Colonic mucosa (tissue), 4 donors: ENCODE measurements around the gene RNLS. TPM values are rescaled to one million over a fixed set of nuclear protein-coding genes. Genes with fewer than 3 reads are reported as not detected.

ENCODE experiments used
- DNase-seq: peaks from one replicate; pipeline ENCODE4 v3.0.0-alpha.2; 2020
- H3K27ac ChIP-seq: fragments of 200-600 bp; one replicate; pipeline ENCODE4 v1.8.0; 2021
- H3K27me3 ChIP-seq: fragments of 200-600 bp; one replicate; pipeline ENCODE4 v1.8.0; 2021
- H3K36me3 ChIP-seq: fragments of 200-600 bp; one replicate; pipeline ENCODE4 v1.8.0; 2021
- H3K4me1 ChIP-seq: fragments of 200-600 bp; one replicate; pipeline ENCODE4 v1.8.0; 2021; ENCODE audit warnings: mild to moderate bottlenecking
- H3K4me3 ChIP-seq: fragments of 200-600 bp; one replicate; pipeline ENCODE4 v1.8.0; 2021
- H3K9ac ChIP-seq, 2 donors: one replicate each; pipeline ENCODE4 v1.7.0; 2013; ENCODE audit warnings: control low read depth in 2 of 2, low read depth in 2 of 2, low read length in 2 of 2
- H3K9me3 ChIP-seq: fragments of 200-600 bp; one replicate; pipeline ENCODE4 v1.8.0; 2021
- intact Hi-C: fragments of 100-400 bp; cut with DNase I; formaldehyde crosslinking; loops from one replicate; pipeline ENCODE4 v1.14.1; 2022
- total RNA-seq, 2 donors: library from RNA; stranded (reverse); fragmentation: NEBNext Ultra II Directional in 1 of 2; extraction: Animal tissue kit (Norgen Biotek cat#: 25700) in 1 of 2; gene quantifications; one replicate each; pipeline ENCODE4 v1.2.1, GENCODE V29; 2021
- TF ChIP-seq, protein P1 (sequence below): fragments of 200-600 bp; IDR thresholded peaks from one replicate; pipeline ENCODE4 v1.8.0; 2022; ENCODE audit warnings: antibody characterized with exemption, mild to moderate bottlenecking
- donor health status: healthy.
- donor health status: DM: no; HTN: no; CAD: no.
- donor health status: DM: no; HTN: no; CAD: no.

The RNLS gene
- total RNA-seq, 2 donors from 2014 or later = 13.0 to 19.1 TPM

DNA sequence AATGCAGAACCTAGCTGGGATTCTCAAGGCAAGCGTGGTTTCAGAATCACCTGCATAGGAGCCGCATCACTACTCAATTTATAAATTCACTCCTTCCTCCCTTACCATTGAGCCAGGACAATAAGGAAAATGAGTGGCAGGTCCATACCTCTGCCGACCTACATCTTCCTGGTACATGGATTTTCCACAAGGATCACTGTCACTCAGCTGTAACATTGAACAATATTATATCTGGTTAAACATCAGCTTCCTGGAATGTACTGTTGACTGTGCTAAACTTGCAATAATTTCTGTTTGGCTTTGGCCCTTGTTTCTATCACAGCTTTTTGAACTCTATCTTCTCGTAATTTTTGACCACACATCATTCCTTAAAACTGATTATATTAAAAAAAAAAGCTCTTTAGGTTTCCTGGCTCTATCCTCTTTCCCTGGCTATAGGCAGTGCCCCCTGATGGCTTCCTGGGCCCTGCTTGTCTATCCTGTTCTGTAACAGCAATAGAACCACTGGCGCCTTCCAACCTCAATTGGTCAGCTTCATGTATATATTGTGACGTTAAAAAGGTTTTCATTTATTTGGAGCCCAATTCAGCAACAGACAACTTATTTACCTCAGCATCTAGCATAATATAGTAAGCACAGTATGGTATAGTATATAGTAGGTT lies 59.2 kb downstream of the RNLS start:
- DNase-seq = no peak
- H3K9me3 ChIP-seq = no peaks in the 10 kb centered on the region
- no peak overlapping the region for H3K9ac ChIP-seq
- no peak overlapping the region for H3K27ac ChIP-seq
- H3K36me3 ChIP-seq = no peaks in the 10 kb centered on the region
- TF ChIP-seq, protein P1, sequence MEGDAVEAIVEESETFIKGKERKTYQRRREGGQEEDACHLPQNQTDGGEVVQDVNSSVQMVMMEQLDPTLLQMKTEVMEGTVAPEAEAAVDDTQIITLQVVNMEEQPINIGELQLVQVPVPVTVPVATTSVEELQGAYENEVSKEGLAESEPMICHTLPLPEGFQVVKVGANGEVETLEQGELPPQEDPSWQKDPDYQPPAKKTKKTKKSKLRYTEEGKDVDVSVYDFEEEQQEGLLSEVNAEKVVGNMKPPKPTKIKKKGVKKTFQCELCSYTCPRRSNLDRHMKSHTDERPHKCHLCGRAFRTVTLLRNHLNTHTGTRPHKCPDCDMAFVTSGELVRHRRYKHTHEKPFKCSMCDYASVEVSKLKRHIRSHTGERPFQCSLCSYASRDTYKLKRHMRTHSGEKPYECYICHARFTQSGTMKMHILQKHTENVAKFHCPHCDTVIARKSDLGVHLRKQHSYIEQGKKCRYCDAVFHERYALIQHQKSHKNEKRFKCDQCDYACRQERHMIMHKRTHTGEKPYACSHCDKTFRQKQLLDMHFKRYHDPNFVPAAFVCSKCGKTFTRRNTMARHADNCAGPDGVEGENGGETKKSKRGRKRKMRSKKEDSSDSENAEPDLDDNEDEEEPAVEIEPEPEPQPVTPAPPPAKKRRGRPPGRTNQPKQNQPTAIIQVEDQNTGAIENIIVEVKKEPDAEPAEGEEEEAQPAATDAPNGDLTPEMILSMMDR = no peak
- no peaks in the 10 kb centered on the region for H3K4me1 ChIP-seq
- intact Hi-C loops = no loop called here
- no peaks in the 10 kb centered on the region for H3K27me3 ChIP-seq
- no peak overlapping the region for H3K4me3 ChIP-seq

DNA sequence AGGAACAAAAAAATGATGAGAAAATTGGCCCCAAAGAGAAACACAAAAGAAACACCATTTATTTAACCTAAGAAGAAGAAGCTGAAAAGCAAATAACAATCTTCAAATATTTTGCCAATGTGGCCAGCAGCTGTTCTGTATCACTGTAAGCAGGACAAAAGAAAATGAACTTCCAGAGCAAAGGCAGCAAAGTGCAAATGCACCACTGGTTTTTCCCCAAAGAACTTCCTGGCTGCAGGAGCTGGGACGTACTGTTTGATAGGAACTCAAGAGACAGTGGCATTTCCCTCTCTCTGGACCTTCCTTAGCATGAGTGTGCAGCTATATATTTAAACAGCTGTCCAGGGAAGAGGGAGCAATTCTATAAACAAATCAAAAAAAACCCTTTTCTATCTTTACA lies 60.4 kb downstream of the RNLS start:
- DNase-seq = no peak
- Histone ChIP-seq H3K9me3 (no peaks in the 10 kb centered on the region), H3K4me1 (no peaks in the 10 kb centered on the region), H3K36me3 (no peaks in the 10 kb centered on the region), H3K9ac (no peak overlapping the region), H3K27ac (no peak overlapping the region), H3K4me3 (no peak overlapping the region), H3K27me3 (no peaks in the 10 kb centered on the region)
- intact Hi-C loops = no loop called here
- TF ChIP-seq, protein P1 = no peak

DNA sequence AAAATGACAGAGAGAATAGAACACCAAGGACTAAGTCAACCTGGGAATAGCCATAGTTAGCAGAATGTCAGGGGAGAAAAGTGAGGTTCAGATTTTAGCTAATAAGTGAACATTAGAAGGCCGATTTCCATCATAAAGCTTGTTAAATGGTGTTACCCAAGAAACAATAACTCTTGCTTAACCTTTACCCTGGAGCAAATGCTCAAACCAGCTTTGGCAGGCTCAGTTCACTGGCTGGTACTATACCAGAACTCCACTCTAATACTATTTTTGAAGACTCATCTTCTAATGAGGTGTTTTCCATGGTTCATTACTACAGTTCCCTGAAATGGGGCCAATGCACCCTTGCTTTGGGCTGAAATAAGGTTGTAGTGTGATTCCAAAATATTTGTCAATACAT lies 61.3 kb downstream of the RNLS start:
- DNase-seq = no peak
- Histone ChIP-seq H3K36me3 (no peaks in the 10 kb centered on the region), H3K9me3 (no peaks in the 10 kb centered on the region), H3K27ac (no peak overlapping the region), H3K27me3 (no peaks in the 10 kb centered on the region), H3K9ac (no peak overlapping the region), H3K4me3 (no peak overlapping the region), H3K4me1 (no peaks in the 10 kb centered on the region)
- intact Hi-C loops = no loop called here
- TF ChIP-seq, protein P1 = no peak

DNA sequence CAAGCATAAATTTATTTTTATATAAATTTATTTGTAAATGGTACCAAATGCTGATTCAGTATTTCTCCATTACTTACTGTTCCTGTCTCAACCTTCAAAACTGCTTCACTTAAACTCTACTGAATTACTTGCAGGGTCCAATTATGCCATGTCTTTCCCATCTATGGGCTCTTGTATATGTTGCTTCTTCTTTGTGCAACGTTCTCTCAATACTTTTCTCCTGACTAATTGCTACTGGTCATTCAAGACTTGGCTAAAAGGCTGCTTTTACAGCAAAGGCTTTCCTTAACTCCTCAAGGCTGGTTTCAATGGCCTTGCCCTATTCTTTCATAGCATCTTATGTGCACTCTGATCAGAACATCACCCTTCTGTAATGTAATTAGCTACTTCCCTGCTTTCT lies 67.9 kb downstream of the RNLS start:
- TF ChIP-seq, protein P1 = no peak
- no peaks in the 10 kb centered on the region for H3K27me3 ChIP-seq
- no peak overlapping the region for H3K9ac ChIP-seq
- no peaks in the 10 kb centered on the region for H3K4me1 ChIP-seq
- no peak for DNase-seq
- no peak overlapping the region for H3K27ac ChIP-seq
- H3K4me3 ChIP-seq = no peak overlapping the region
- no peaks in the 10 kb centered on the region for H3K36me3 ChIP-seq
- H3K9me3 ChIP-seq = no peaks in the 10 kb centered on the region
- intact Hi-C loops = no loop called here

DNA sequence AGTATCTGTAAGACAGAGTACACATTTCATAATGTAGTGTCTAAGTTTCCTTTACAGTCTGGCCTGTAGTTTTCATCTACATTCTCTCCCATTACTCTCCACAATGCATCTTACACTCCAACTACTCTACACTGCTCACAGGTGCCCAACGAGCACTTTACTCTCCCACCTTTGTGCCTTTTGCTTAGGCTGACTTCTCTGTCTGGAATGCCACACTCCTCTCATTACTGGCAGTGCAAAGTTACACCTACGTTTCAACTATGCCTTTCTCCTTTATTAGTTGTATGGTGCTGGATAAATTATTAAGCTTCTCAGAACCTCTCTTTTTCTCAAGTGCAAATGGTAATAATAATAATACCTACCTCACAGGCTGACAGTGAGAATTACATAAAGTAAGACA lies 70.5 kb downstream of the RNLS start:
- TF ChIP-seq, protein P1 = no peak
- H3K27me3 ChIP-seq = no peaks in the 10 kb centered on the region
- no peak for DNase-seq
- H3K9me3 ChIP-seq = no peaks in the 10 kb centered on the region
- H3K4me3 ChIP-seq = no peak overlapping the region
- no peak overlapping the region for H3K9ac ChIP-seq
- intact Hi-C loops = no loop called here
- H3K27ac ChIP-seq = no peak overlapping the region
- no peaks in the 10 kb centered on the region for H3K4me1 ChIP-seq
- H3K36me3 ChIP-seq = no peaks in the 10 kb centered on the region
